HepG2 (cell line): Measurements from ENCODE around the gene MBTD1. TPM values are rescaled to one million over a fixed set of nuclear protein-coding genes. Genes with fewer than 3 reads are reported as not detected.

Experiments
- CHCHD3 ChIP-seq: sonication (generic); formaldehyde crosslinking; IDR thresholded peaks from 2 replicates; pipeline ENCODE4 v1.8.0; 2022; ENCODE audit warnings: mild to moderate bottlenecking, missing genetic modification reagents, moderate library complexity
- GRHL1 ChIP-seq: sonication (generic); formaldehyde crosslinking; conservative IDR thresholded peaks from 2 replicates; pipeline ENCODE4 v1.8.0; 2022; ENCODE audit warnings: missing genetic modification reagents
- HDAC2 ChIP-seq: sonication (generic); formaldehyde crosslinking; IDR thresholded peaks from 2 replicates; pipeline ENCODE4 v1.4.0; 2020; ENCODE audit warnings: missing genetic modification reagents
- RXRB ChIP-seq: IDR thresholded peaks from 2 replicates; pipeline ENCODE4 v1.6.1; 2016; ENCODE audit warnings: borderline replicate concordance, missing genetic modification reagents, missing compliant biosample characterization
- SP4 ChIP-seq: sonication (generic); formaldehyde crosslinking; IDR thresholded peaks from 2 replicates; pipeline ENCODE4 v1.8.1; 2023; ENCODE audit warnings: mild to moderate bottlenecking, missing genetic modification reagents
- ZBTB37 ChIP-seq: sonication (generic); formaldehyde crosslinking; IDR thresholded peaks from 2 replicates; pipeline ENCODE4 v1.4.0; 2020; ENCODE audit warnings: mild to moderate bottlenecking, missing genetic modification reagents
- ZNF136 ChIP-seq: sonication (generic); formaldehyde crosslinking; IDR thresholded peaks from 2 replicates; pipeline ENCODE4 v1.8.1; 2022; ENCODE audit warnings: low read depth, mild to moderate bottlenecking, moderate library complexity, missing genetic modification reagents
- ZNF407 ChIP-seq: sonication (generic); formaldehyde crosslinking; IDR thresholded peaks from one replicate; pipeline ENCODE4 v1.5.1; 2020; ENCODE audit warnings: mild to moderate bottlenecking, missing genetic modification reagents; ENCODE audit errors: not compliant biosample characterization
- ZNF616 ChIP-seq: sonication (generic); formaldehyde crosslinking; IDR thresholded peaks from 2 replicates; pipeline ENCODE4 v1.5.0; 2020; ENCODE audit warnings: low read depth, mild to moderate bottlenecking, missing genetic modification reagents
- ZNF644 ChIP-seq: IDR thresholded peaks from 2 replicates; pipeline ENCODE4 v1.6.1; 2016; ENCODE audit warnings: low read depth
- ZNF746 ChIP-seq: sonication (generic); formaldehyde crosslinking; IDR thresholded peaks from 2 replicates; pipeline ENCODE4 v1.8.0; 2022; ENCODE audit warnings: mild to moderate bottlenecking, missing genetic modification reagents
- ZUFSP ChIP-seq: sonication (generic); formaldehyde crosslinking; IDR thresholded peaks from 2 replicates; pipeline ENCODE4 v1.9.0; 2021; ENCODE audit warnings: missing genetic modification reagents, mild to moderate bottlenecking, borderline replicate concordance
- polyA plus RNA-seq, 8 experiments: library from polyadenylated mRNA; depleted of rRNA in 3 of 8; stranded (reverse) in 7 of 8; unstranded in 1 of 8; fragments of >200 nt; fragmentation: Illumina TruSeq in 4 of 8; extraction: Trizol in 4 of 8; gene quantifications; 2 replicates each; pipeline versions ENCODE4 v1.2.1 to v1.2.3, GENCODE V29; 2011 to 2016; ENCODE audit warnings: low read depth in 4 of 8, missing spikeins in 1 of 8, mixed read lengths in 1 of 8; ENCODE audit not compliant: insufficient read depth in 1 of 8
- total RNA-seq, 5 experiments: library from RNA; depleted of rRNA; stranded (reverse); fragments of >200 nt; fragmentation: Illumina TruSeq; extraction: Trizol; gene quantifications; 2 replicates each; pipeline ENCODE4 v1.2.3, GENCODE V29; 2016; ENCODE audit warnings: low read depth in 1 of 5
- TF ChIP-seq, protein P1 (sequence below): IDR thresholded peaks from 2 replicates; pipeline ENCODE4 v1.6.1; 2016; ENCODE audit warnings: low read depth, control low read depth

MBTD1 gene
- total and polyA plus RNA-seq, 2 of the 13 experiments (the other 11 are each of a cell fraction or from before 2014, with no cell fraction given) = 20.9 TPM

- TF ChIP-seq ZBTB37 (CRISPR knock-in tag) (no peak), SP4 (peak; percentile 68), HDAC2 (CRISPR knock-in tag) (peak; percentile 29; the same call in 1 of the 2 replicates), GRHL1 (CRISPR knock-in tag) (no peak), CHCHD3 (peak; percentile 91), ZNF136 (peak; percentile 89; the same call in 1 of the 2 replicates), ZUFSP (no peak), ZNF746 (peak; percentile 84), RXRB (CRISPR knock-in tag) (peak; percentile 35; the same call in 1 of the 2 replicates), ZNF407 (CRISPR knock-in tag) (peak; percentile 99), ZNF616 (peak; percentile 92; the same call in 1 of the 2 replicates), ZNF644 (CRISPR knock-in tag) (no peak)
- TF ChIP-seq, protein P1, sequence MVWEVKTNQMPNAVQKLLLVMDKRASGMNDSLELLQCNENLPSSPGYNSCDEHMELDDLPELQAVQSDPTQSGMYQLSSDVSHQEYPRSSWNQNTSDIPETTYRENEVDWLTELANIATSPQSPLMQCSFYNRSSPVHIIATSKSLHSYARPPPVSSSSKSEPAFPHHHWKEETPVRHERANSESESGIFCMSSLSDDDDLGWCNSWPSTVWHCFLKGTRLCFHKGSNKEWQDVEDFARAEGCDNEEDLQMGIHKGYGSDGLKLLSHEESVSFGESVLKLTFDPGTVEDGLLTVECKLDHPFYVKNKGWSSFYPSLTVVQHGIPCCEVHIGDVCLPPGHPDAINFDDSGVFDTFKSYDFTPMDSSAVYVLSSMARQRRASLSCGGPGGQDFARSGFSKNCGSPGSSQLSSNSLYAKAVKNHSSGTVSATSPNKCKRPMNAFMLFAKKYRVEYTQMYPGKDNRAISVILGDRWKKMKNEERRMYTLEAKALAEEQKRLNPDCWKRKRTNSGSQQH (CRISPR knock-in tag) = no peak
Measured at GRCh38 chr17:51260237-51261023, 581 bp upstream of the MBTD1 start, which contains the start of gene UTP18 (continued).
